GM10266 (cell line): ENCODE data around the gene TMEM154.
A peak's percentile ranks its signal among the peaks of the same experiment; 100 is the strongest.

Source experiments
- DNase-seq: peaks from one replicate; pipeline ENCODE4 v3.0.0; 2012; ENCODE audit errors: extremely low spot score
- CTCF ChIP-seq: IDR thresholded peaks from 2 replicates; pipeline ENCODE4 v1.5.1; 2012; ENCODE audit warnings: mild to moderate bottlenecking, low read depth; ENCODE audit not compliant: control insufficient read depth, insufficient read depth; ENCODE audit errors: missing control alignments

TMEM154 gene

GRCh38 chr4:152585023-152585441 is 94.8 kb downstream of the TMEM154 start:
- DNase-seq, result no peak
- no peak for TF ChIP-seq CTCF

GRCh38 chr4:152581536-152582160 is 98.1 kb downstream of the TMEM154 start:
- DNase-seq, result no peak
- TF ChIP-seq CTCF, result no peak

- no peak for DNase-seq
- no peak for TF ChIP-seq CTCF
Measured at GRCh38 chr4:152579916-152580315, 99.9 kb downstream of the TMEM154 start.

- DNase-seq, result no peak
- no peak for TF ChIP-seq CTCF
Measured at GRCh38 chr4:152579107-152579764, 100.6 kb downstream of the TMEM154 start.

- TF ChIP-seq CTCF, result no peak
- no peak for DNase-seq
Measured at GRCh38 chr4:152578670-152579069, 101.1 kb downstream of the TMEM154 start.

GRCh38 chr4:152577708-152578396 is 101.9 kb downstream of the TMEM154 start:
- DNase-seq, result peak; percentile 20

More at GRCh38 chr4:152577708-152578396, 101.9 kb downstream of the TMEM154 start:
- TF ChIP-seq CTCF, result no peak
